Measurements from ENCODE around the gene RABL6. TPM values are rescaled to one million over a fixed set of nuclear protein-coding genes. Genes with fewer than 3 reads are reported as not detected.

RABL6 gene
- total and polyA plus RNA-seq, 2 of the 4 experiments (the other 2 are of a cell fraction) = 37.1 to 47.5 TPM

DNA sequence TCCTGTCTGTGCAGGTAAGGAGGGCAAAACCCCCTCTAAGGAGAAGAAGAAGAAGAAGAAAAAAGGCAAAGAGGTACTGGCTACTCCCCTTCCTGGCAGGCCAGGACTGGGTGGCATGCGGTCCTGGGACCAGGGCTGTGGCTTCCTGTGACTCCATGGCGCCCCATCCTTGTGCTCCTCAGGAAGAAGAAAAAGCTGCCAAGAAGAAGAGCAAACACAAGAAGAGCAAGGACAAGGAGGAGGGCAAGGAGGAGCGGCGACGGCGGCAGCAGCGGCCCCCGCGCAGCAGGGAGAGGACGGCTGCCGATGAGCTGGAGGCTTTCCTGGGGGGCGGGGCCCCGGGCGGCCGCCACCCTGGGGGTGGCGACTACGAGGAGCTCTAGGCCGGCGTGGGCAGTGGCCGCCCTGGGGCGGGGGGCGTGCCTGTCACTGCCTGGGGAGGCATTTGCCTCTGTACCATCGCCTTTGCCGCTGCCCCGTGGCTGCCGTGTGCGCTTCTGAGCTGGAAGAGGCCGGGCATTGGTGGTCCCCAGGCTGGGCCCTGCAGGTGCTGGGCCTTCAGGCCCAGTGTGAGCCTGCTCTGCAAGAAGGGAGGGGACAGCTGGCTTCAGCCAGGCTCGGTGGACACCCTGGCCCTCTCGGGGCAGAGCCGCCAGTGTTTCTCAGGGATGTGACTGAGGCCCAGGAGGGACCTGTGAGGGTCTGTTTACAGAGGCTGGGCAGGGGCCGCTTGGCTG is 32.6 kb downstream of the RABL6 start (continued):
- no peak for TF ChIP-seq NFE2L2 (IDR thresholded peaks at IDR 0.05; ENCODE audit: low read depth, low read length)

GRCh38 chr9:136840877-136841645 is 33.3 kb downstream of the RABL6 start:
- H3K56ac ChIP-seq (ENCODE audit: extremely low read depth, insufficient read depth, low read length) = no peak overlapping the region
- peak; percentile 62 for DNase-seq
- H3K9me3 ChIP-seq (ENCODE audit: control insufficient read depth, insufficient read depth, low read length) = 0 out of 2 replicates have a peak, but pooled peaks cover 3% of the 10 kb centered on the region
- no peak overlapping the region for H3K9ac ChIP-seq (ENCODE audit: low read depth, low read length)
- no peak overlapping the region for H4K91ac ChIP-seq (ENCODE audit: insufficient read depth, low read depth, low read length)
- peak overlapping the region; percentile 39 for H2AK5ac ChIP-seq (ENCODE audit: low read depth, low read length)
- ATAC-seq (ENCODE audit: low read depth) = peak; percentile 59
- H3K4me1 ChIP-seq (ENCODE audit: control insufficient read depth, insufficient read depth, low read length) = peaks cover 9% of the 10 kb centered on the region
- peaks cover 12% of the 10 kb centered on the region; the same call in 1 of the 2 replicates for H3K27me3 ChIP-seq (ENCODE audit: control insufficient read depth, insufficient read depth, low read length)
- H4K20me1 ChIP-seq (ENCODE audit: insufficient read depth, low read length) = peaks cover 20% of the 10 kb centered on the region
- H2BK5ac ChIP-seq (ENCODE audit: low read depth, low read length, poor library complexity, severe bottlenecking) = peak overlapping the region; percentile 53
- no peak overlapping the region for H2BK15ac ChIP-seq (ENCODE audit: low read depth, low read length)
- no peak overlapping the region for H3K23ac ChIP-seq (ENCODE audit: low read depth, low read length)
- in situ Hi-C loops (cut with MboI; ENCODE audit: low sequenced_read_pairs) = no loop called here
- H4K5ac ChIP-seq (ENCODE audit: low read depth, low read length) = no peak overlapping the region
- H3K4me2 ChIP-seq (ENCODE audit: low read depth, low read length) = no peak overlapping the region; the same call in 1 of the 2 replicates
- no peak for TF ChIP-seq POLR2A (IDR thresholded peaks at IDR 0.05; ENCODE audit: low read depth, low read length)
- no peak for TF ChIP-seq RFX5 (IDR thresholded peaks at IDR 0.05; ENCODE audit: low read depth, low read length)
- TF ChIP-seq BHLHE40 (IDR thresholded peaks at IDR 0.05; ENCODE audit: low read depth, low read length) = no peak
- TF ChIP-seq, protein P1, sequence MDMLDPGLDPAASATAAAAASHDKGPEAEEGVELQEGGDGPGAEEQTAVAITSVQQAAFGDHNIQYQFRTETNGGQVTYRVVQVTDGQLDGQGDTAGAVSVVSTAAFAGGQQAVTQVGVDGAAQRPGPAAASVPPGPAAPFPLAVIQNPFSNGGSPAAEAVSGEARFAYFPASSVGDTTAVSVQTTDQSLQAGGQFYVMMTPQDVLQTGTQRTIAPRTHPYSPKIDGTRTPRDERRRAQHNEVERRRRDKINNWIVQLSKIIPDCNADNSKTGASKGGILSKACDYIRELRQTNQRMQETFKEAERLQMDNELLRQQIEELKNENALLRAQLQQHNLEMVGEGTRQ (IDR thresholded peaks at IDR 0.05; ENCODE audit: low read depth, low read length) = no peak
- peak; percentile 81; the same call in 1 of the 2 replicates for TF ChIP-seq MAZ (IDR thresholded peaks at IDR 0.05; ENCODE audit: borderline replicate concordance, low read depth, low read length)
- no peak for TF ChIP-seq SMC3 (IDR thresholded peaks at IDR 0.05; ENCODE audit: low read depth, low read length)
- TF ChIP-seq MAFK (IDR thresholded peaks at IDR 0.05; ENCODE audit: low read depth, low read length) = no peak
- TF ChIP-seq CHD1 (IDR thresholded peaks at IDR 0.05; ENCODE audit: low read depth, low read length) = no peak
- peak overlapping the region; percentile 55 for H2AK9ac ChIP-seq (replicated peaks; ENCODE audit: low read depth, low read length, poor library complexity)
- ChIA-PET CTCF (no interaction called here), POLR2A (ENCODE audit: unreplicated experiment) (interaction anchor here (0.6 to 0.9 kb wide), 2 partner anchors 22 to 29 kb away, joined by 6 read pairs; no protein-coding TSS in a partner anchor)
- H3K4me3 ChIP-seq (ENCODE audit: insufficient read depth, low read depth, low read length) = no peak overlapping the region
- no peak overlapping the region for H4K8ac ChIP-seq (ENCODE audit: low read depth in 2 of 2, low read length in 2 of 2)
- H2BK20ac ChIP-seq (ENCODE audit: low read depth, low read length) = no peak overlapping the region
- peaks cover 7% of the 10 kb centered on the region; the same call in 1 of the 2 replicates for H3K9me1 ChIP-seq (ENCODE audit: insufficient read depth, low read length)
- H3K27ac ChIP-seq (ENCODE audit: insufficient read depth, low read length) = no peak overlapping the region
- H3K4ac ChIP-seq (ENCODE audit: low read depth, low read length) = no peak overlapping the region
- H3K36me3 ChIP-seq (ENCODE audit: control insufficient read depth, insufficient read depth, low read length) = peaks cover 11% of the 10 kb centered on the region
- no peak overlapping the region for H3K18ac ChIP-seq (ENCODE audit: low read depth, low read length)
- WGBS, 2 experiments (ENCODE audit: extremely low coverage in 2 of 2, insufficient read length in 1 of 2) = 89% methylated on average over 9 of the region's 28 CpGs; no CpG with 5 or more reads in 1 of the 2 experiments
- H2AFZ ChIP-seq (replicated peaks; ENCODE audit: low read length, poor library complexity) = no peak overlapping the region
- peaks cover 0 to 6% of the 10 kb centered on the region in 2 experiments; a peak in 1 of 4 replicates for H3K79me1 ChIP-seq (ENCODE audit: low read depth in 1 of 2, low read length in 2 of 2)
- no TSS peak for BruUV-seq (replicated peaks)
- 0 out of 2 replicates have a peak overlapping the region, but pooled peaks have one; percentile 1 for H2BK120ac ChIP-seq (ENCODE audit: low read depth, low read length)
- intact Hi-C loops (cut with micrococcal nuclease) = no loop called here
- H3K14ac ChIP-seq (replicated peaks; ENCODE audit: low read depth, low read length) = peak overlapping the region; percentile 32; the same call in 1 of the 2 replicates
- dilution Hi-C loops (cut with HindIII; ENCODE audit: low sequenced_read_pairs, unreplicated experiment) = no loop called here

All from IMR-90 (cell line).